GM12878 (cell line): ENCODE data around the gene DGLUCY. TPM values are rescaled to one million over a fixed set of nuclear protein-coding genes. Genes with fewer than 3 reads are reported as not detected.

Experiments
- BRCA1 ChIP-seq: IDR thresholded peaks from 2 replicates; pipeline ENCODE4 v1.6.1; 2011; ENCODE audit warnings: low read depth, low read length, improper control_type of control experiment
- CBX5 ChIP-seq: sonication (generic); IDR thresholded peaks from 2 replicates; pipeline ENCODE4 v1.6.1; 2016; ENCODE audit warnings: low read depth, moderate library complexity, mild to moderate bottlenecking, inconsistent platforms
- CHD4 ChIP-seq: fragments of 200-600 bp; sonication (generic); IDR thresholded peaks from 2 replicates; pipeline ENCODE4 v1.6.1; 2016; ENCODE audit warnings: mild to moderate bottlenecking
- HDAC6 ChIP-seq: fragments of 200-600 bp; sonication (generic); IDR thresholded peaks from one replicate; pipeline ENCODE4 v1.8.0; 2017; ENCODE audit warnings: antibody characterized with exemption; ENCODE audit not compliant: unreplicated experiment
- IKZF1 ChIP-seq: fragments of 450-650 bp; conservative IDR thresholded peaks from 2 replicates; pipeline ENCODE4 v1.6.1; 2017; ENCODE audit warnings: antibody characterized with exemption, mild to moderate bottlenecking
- IKZF2 ChIP-seq, 2 experiments: fragments of 450-650 bp; IDR thresholded peaks; 2 replicates each; pipeline ENCODE4 v1.6.1; 2017; ENCODE audit warnings: mild to moderate bottlenecking in 2 of 2, moderate library complexity in 2 of 2
- KLF5 ChIP-seq: fragments of 450-650 bp; IDR thresholded peaks from 2 replicates; pipeline ENCODE4 v1.6.1; 2014; ENCODE audit warnings: mild to moderate bottlenecking; ENCODE audit not compliant: partially characterized antibody
- NFYA ChIP-seq: IDR thresholded peaks from 2 replicates; pipeline ENCODE4 v1.6.1; 2011; ENCODE audit warnings: low read depth, mild to moderate bottlenecking, low read length, improper control_type of control experiment, borderline replicate concordance
- NR2F1 ChIP-seq: fragments of 450-650 bp; conservative IDR thresholded peaks from 2 replicates; pipeline ENCODE4 v1.6.1; 2017; ENCODE audit warnings: mild to moderate bottlenecking
- SMC3 ChIP-seq: IDR thresholded peaks from 2 replicates; pipeline ENCODE4 v1.6.1; 2011; ENCODE audit warnings: low read length, improper control_type of control experiment, borderline replicate concordance
- SRF ChIP-seq, 2 experiments: IDR thresholded peaks; 2 replicates each; pipeline ENCODE4 v1.6.1; 2011; ENCODE audit warnings: low read depth in 2 of 2, low read length in 2 of 2, mild to moderate bottlenecking in 1 of 2, moderate library complexity in 1 of 2
- TARDBP ChIP-seq: IDR thresholded peaks from 2 replicates; pipeline ENCODE4 v1.6.1; 2016; ENCODE audit warnings: borderline replicate concordance
- YY1 ChIP-seq: IDR thresholded peaks from 2 replicates; pipeline ENCODE4 v1.6.1; 2011; ENCODE audit warnings: low read depth, mild to moderate bottlenecking, low read length
- ZBED1 ChIP-seq: IDR thresholded peaks from 2 replicates; pipeline ENCODE4 v1.6.1; 2016; ENCODE audit warnings: borderline replicate concordance
- ZNF24 ChIP-seq: fragments of 450-650 bp; IDR thresholded peaks from 2 replicates; pipeline ENCODE4 v1.6.1; 2017; ENCODE audit warnings: antibody characterized with exemption, mild to moderate bottlenecking
- ZNF274 ChIP-seq: IDR thresholded peaks from one replicate; pipeline ENCODE4 v1.8.0; 2011; ENCODE audit not compliant: insufficient read length, insufficient read depth
- polyA plus RNA-seq, 11 experiments: library from polyadenylated mRNA; depleted of rRNA in 4 of 11; unstranded in 6 of 11; stranded (reverse) in 5 of 11; fragments of >200 nt; fragmentation: Nextera tagmentation in 4 of 11; fragmentation: Illumina TruSeq in 1 of 11; extraction: Ambion mirVana in 4 of 11; extraction: Trizol in 1 of 11; gene quantifications; 1 replicate in 1 of 11; 2 replicates in 10 of 11; pipeline versions ENCODE4 v1.2.1 to v1.2.3, GENCODE V29; 2011 to 2016; ENCODE audit warnings: inconsistent platforms in 2 of 11, missing spikeins in 2 of 11, low read depth in 1 of 11
- total RNA-seq, 4 experiments: library from RNA; depleted of rRNA in 3 of 4; stranded (reverse); fragments of >200 nt in 3 of 4; fragmentation: Illumina TruSeq in 1 of 4; extraction: Trizol in 1 of 4; gene quantifications; 2 replicates each; pipeline versions ENCODE4 v1.2.1 to v1.2.3, GENCODE V29; 2013 to 2021
- TF ChIP-seq, protein P1 (sequence below): fragments of 450-650 bp; IDR thresholded peaks from 2 replicates; pipeline ENCODE4 v1.6.1; 2017; ENCODE audit warnings: mild to moderate bottlenecking, moderate library complexity
- TF ChIP-seq, protein P2 (sequence below): fragments of 150-350 bp; IDR thresholded peaks from 2 replicates; pipeline ENCODE4 v1.6.1; 2014; ENCODE audit warnings: mild to moderate bottlenecking, low read depth, low read length
- TF ChIP-seq, protein P3 (sequence below): IDR thresholded peaks from 2 replicates; pipeline ENCODE4 v1.6.1; 2012; ENCODE audit warnings: improper control_type of control experiment, low read depth, low read length; ENCODE audit not compliant: insufficient replicate concordance

Gene DGLUCY
- total and polyA plus RNA-seq, 10 of the 15 experiments (the other 5 are each of a cell fraction or from before 2014, with no cell fraction given): 15.0 to 70.3 (median 55.1) TPM

DNA sequence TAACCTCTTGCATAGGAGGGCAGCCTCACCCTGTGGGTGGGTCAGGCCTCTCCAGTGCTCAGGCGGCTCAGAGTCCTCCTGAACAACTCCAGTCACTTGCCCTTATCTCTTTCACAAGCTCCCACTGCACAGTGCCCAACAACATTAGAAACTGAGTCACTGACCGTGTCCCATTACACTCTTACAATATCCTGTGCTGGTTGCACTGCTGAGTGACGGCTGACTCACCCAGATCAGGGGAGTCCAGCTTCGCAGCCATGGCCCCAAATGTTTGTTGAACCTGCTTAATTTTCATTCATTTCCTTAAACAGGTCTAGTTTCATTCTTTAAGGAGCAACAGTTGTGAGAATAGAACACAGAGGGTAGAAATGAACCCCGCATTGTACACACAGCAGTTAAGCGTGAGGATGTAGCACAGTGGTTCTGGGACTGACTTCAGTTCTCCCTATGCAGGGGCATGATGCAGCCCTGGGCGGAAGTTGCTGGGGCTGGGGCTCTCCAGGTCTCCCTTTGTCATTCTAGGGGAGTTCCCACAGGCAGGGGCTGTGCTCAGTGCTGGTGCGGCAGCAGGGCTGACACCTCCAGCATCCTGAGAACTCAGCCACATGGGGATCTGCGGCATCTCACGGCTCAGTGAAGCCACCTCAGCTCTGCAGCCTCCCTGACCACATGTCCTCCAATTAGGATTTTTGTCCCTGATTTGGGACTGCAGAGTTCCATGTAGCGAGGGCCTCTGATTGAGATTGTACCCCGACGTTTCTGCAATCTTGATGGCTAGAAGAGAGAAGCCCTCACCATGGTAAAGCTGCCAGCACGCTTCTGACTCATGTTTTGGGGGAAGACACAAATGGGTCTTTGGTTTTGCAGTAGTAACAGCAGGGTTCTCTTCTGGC lies 114.5 kb downstream of the DGLUCY start (continued):
- TF ChIP-seq HDAC6 (no peak), KLF5 (no peak), BRCA1 (no peak), CHD4 (no peak), NFYA (no peak), NR2F1 (peak; percentile 53), ZBED1 (no peak), YY1 (0 out of 2 replicates have a peak, but pooled peaks have one; percentile 43), ZNF274 (no peak), SRF (IDR thresholded peaks at IDR 0.05; ENCODE audit: low read depth in 2 of 2, low read length in 2 of 2) (0 out of 4 replicates have a peak, but pooled peaks of 1 of the 2 experiments have one; percentile 22), SMC3 (no peak), CBX5 (peak; percentile 10; the same call in 1 of the 2 replicates), IKZF2 (IDR thresholded peaks at IDR 0.05) (peak; percentile 94 to 95), IKZF1 (peak; percentile 98), TARDBP (0 out of 2 replicates have a peak, but pooled peaks have one; percentile 56), ZNF24 (0 out of 2 replicates have a peak, but pooled peaks have one; percentile 4)
- TF ChIP-seq, protein P1, sequence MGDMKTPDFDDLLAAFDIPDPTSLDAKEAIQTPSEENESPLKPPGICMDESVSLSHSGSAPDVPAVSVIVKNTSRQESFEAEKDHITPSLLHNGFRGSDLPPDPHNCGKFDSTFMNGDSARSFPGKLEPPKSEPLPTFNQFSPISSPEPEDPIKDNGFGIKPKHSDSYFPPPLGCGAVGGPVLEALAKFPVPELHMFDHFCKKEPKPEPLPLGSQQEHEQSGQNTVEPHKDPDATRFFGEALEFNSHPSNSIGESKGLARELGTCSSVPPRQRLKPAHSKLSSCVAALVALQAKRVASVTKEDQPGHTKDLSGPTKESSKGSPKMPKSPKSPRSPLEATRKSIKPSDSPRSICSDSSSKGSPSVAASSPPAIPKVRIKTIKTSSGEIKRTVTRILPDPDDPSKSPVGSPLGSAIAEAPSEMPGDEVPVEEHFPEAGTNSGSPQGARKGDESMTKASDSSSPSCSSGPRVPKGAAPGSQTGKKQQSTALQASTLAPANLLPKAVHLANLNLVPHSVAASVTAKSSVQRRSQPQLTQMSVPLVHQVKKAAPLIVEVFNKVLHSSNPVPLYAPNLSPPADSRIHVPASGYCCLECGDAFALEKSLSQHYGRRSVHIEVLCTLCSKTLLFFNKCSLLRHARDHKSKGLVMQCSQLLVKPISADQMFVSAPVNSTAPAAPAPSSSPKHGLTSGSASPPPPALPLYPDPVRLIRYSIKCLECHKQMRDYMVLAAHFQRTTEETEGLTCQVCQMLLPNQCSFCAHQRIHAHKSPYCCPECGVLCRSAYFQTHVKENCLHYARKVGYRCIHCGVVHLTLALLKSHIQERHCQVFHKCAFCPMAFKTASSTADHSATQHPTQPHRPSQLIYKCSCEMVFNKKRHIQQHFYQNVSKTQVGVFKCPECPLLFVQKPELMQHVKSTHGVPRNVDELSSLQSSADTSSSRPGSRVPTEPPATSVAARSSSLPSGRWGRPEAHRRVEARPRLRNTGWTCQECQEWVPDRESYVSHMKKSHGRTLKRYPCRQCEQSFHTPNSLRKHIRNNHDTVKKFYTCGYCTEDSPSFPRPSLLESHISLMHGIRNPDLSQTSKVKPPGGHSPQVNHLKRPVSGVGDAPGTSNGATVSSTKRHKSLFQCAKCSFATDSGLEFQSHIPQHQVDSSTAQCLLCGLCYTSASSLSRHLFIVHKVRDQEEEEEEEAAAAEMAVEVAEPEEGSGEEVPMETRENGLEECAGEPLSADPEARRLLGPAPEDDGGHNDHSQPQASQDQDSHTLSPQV: no peak
- TF ChIP-seq, protein P2, sequence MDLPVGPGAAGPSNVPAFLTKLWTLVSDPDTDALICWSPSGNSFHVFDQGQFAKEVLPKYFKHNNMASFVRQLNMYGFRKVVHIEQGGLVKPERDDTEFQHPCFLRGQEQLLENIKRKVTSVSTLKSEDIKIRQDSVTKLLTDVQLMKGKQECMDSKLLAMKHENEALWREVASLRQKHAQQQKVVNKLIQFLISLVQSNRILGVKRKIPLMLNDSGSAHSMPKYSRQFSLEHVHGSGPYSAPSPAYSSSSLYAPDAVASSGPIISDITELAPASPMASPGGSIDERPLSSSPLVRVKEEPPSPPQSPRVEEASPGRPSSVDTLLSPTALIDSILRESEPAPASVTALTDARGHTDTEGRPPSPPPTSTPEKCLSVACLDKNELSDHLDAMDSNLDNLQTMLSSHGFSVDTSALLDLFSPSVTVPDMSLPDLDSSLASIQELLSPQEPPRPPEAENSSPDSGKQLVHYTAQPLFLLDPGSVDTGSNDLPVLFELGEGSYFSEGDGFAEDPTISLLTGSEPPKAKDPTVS: no peak
- TF ChIP-seq, protein P3, sequence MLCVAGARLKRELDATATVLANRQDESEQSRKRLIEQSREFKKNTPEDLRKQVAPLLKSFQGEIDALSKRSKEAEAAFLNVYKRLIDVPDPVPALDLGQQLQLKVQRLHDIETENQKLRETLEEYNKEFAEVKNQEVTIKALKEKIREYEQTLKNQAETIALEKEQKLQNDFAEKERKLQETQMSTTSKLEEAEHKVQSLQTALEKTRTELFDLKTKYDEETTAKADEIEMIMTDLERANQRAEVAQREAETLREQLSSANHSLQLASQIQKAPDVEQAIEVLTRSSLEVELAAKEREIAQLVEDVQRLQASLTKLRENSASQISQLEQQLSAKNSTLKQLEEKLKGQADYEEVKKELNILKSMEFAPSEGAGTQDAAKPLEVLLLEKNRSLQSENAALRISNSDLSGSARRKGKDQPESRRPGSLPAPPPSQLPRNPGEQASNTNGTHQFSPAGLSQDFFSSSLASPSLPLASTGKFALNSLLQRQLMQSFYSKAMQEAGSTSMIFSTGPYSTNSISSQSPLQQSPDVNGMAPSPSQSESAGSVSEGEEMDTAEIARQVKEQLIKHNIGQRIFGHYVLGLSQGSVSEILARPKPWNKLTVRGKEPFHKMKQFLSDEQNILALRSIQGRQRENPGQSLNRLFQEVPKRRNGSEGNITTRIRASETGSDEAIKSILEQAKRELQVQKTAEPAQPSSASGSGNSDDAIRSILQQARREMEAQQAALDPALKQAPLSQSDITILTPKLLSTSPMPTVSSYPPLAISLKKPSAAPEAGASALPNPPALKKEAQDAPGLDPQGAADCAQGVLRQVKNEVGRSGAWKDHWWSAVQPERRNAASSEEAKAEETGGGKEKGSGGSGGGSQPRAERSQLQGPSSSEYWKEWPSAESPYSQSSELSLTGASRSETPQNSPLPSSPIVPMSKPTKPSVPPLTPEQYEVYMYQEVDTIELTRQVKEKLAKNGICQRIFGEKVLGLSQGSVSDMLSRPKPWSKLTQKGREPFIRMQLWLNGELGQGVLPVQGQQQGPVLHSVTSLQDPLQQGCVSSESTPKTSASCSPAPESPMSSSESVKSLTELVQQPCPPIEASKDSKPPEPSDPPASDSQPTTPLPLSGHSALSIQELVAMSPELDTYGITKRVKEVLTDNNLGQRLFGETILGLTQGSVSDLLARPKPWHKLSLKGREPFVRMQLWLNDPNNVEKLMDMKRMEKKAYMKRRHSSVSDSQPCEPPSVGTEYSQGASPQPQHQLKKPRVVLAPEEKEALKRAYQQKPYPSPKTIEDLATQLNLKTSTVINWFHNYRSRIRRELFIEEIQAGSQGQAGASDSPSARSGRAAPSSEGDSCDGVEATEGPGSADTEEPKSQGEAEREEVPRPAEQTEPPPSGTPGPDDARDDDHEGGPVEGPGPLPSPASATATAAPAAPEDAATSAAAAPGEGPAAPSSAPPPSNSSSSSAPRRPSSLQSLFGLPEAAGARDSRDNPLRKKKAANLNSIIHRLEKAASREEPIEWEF: no peak
